T-helper 22 cell (primary cell): ENCODE data around the gene TMEM94.

Experiments
- DNase-seq: peaks from one replicate; pipeline ENCODE4 v3.0.0-alpha.2; 2020; ENCODE audit warnings: low read depth

The TMEM94 gene

GRCh38 chr17:75498039-75498725 lies 41.7 kb downstream of the TMEM94 start:
- no peak for DNase-seq

- no peak for DNase-seq
These were observed 42.3 kb downstream of the TMEM94 start for GRCh38 chr17:75498726-75499213.

GRCh38 chr17:75499313-75500022 lies 43.0 kb downstream of the TMEM94 start:
- DNase-seq: no peak

- DNase-seq: no peak
These were observed 44.2 kb downstream of the TMEM94 start for GRCh38 chr17:75500419-75501216.

GRCh38 chr17:75501378-75502071 lies 45.1 kb downstream of the TMEM94 start:
- DNase-seq: no peak

GRCh38 chr17:75502072-75502720 lies 45.8 kb downstream of the TMEM94 start:
- DNase-seq: no peak

GRCh38 chr17:75502721-75503329 lies 46.4 kb downstream of the TMEM94 start:
- no peak for DNase-seq

- DNase-seq: no peak
These were observed 47.0 kb downstream of the TMEM94 start for GRCh38 chr17:75503337-75503950.

GRCh38 chr17:75503976-75504346 lies 47.5 kb downstream of the TMEM94 start:
- no peak for DNase-seq

- DNase-seq: no peak
These were observed 48.1 kb downstream of the TMEM94 start for GRCh38 chr17:75504347-75505151.

GRCh38 chr17:75505152-75505409 lies 48.6 kb downstream of the TMEM94 start:
- DNase-seq: no peak

GRCh38 chr17:75505640-75506039 lies 49.2 kb downstream of the TMEM94 start:
- no peak for DNase-seq

- DNase-seq: no peak
These were observed 49.7 kb downstream of the TMEM94 start for GRCh38 chr17:75506134-75506533.

GRCh38 chr17:75506888-75507287 lies 50.5 kb downstream of the TMEM94 start:
- DNase-seq: no peak

GRCh38 chr17:75507733-75508719 lies 51.6 kb downstream of the TMEM94 start:
- DNase-seq: no peak

GRCh38 chr17:75508931-75509361 lies 52.5 kb downstream of the TMEM94 start:
- no peak for DNase-seq

GRCh38 chr17:75509528-75510258 lies 53.3 kb downstream of the TMEM94 start:
- DNase-seq: no peak

GRCh38 chr17:75511270-75511609 lies 54.8 kb downstream of the TMEM94 start:
- DNase-seq: no peak
